ENCODE data around the gene TNFRSF14. TPM values are rescaled to one million over a fixed set of nuclear protein-coding genes. Genes with fewer than 3 reads are reported as not detected.

The TNFRSF14 gene
- 8.2 and 41.7 TPM in 2 replicates for total RNA-seq (ENCODE audit: low replicate concordance)

GRCh38 chr1:2556277-2556677, at the start of gene TNFRSF14:
TNFRSF14 (plus strand) TSS chr1:2556371; CDS start chr1:2556665, 294 bp downstream.

GRCh38 chr1:2525920-2526823, 30.0 kb upstream of the TNFRSF14 start, which contains the start of gene PANK4:
PANK4 (minus strand) TSS chr1:2526596; CDS start chr1:2526587, 9 bp downstream.

DNA sequence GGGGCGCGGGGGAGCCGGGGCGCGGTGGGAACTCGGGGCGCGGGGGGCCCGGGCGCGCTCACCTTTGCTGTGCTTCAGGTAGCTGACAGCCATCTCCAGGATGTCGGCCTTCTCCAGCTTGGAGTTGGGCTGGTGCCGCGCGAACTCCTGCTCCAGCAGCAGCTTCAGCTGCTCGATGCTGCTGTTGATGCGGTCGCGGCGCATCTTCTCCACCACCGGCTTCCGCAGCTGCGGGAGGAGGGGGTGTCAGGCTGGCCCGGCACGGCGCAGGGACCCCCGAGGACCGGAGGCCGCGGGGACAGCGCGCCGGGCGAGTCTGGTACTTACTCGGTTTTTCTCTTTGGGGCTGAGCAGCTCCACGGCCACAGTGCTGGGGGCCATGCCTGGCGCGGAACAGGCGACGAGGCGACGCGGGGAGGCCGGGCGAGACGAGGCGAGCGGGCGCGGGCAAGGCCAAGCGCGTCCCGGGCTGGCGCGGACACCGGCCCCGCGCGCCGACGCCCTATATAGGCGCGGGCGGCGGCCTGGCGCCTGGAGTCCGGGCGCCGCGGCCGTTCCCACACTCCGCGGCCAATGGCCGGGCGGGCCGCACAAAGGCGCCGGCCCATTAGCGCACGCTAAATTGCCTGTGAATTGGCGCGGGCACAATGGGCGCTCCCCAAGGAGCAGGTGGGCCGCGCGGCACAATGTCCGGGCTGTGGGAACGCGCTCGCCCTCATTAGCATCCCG, 26.2 kb upstream of the TNFRSF14 start, which contains the start of gene HES5:
TSS of gene HES5 (minus strand) at position 480 of the 729 bp plus-strand sequence. CDS start at position 381, 99 bp downstream.

DNA sequence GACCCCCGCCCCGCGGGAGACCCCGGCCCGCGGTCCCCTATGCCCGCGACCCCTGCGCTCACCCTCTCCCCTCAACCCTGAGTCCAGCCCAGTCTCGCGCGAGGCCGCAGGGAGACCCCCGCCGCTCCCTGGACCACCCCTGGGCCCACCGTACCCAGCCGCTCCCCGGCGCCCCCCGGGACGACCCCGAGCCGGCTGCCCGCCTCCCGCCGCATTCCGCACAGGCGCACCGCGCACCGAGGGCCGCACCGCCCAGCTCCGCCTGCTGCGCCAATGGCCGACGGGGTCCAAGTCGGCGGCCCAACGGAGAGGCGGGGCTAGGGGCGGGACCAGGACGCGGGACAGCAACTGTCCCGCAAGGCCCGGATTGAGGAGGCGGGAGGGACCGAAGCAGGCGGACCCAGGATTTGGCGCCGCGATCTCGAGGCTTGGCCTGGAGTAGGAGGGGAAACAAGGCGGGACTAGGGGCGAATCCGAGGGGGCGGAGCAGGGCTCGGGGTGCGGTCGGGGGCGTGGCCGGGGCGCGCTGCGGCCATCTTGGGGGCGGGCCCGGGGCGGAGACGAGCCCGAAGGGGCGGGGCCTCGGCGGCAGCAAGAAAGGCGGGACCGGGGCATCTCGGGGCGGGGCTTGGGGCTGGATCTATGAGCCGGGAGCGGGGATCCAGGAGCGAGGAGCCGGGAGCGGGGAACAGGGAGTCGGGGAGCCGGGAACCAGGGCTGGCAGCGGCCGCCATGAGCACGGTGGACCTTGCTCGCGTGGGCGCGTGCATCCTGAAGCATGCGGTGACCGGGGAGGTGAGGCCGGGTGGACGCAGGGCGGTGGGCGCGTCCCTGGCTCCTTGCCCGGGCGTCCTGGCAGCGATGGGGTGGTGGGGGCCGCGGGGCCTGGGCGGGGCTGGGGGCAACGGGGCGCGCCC, 30.2 kb downstream of the TNFRSF14 start, which contains the start of gene PRXL2B:
TSS of gene PRXL2B (plus strand) at position 624 of the 917 bp plus-strand sequence. CDS start at position 733, 109 bp downstream.

Other genes starting within 250 kb of the TNFRSF14 start
- gene MORN1, start 164.8 kb upstream of the TNFRSF14 start, total RNA-seq (ENCODE audit: low replicate concordance), result 7.5 and 15.1 TPM in 2 replicates
- 80.2 and 128 TPM in 2 replicates for gene RER1, start 164.5 kb upstream of the TNFRSF14 start, total RNA-seq (ENCODE audit: low replicate concordance)
- 24.5 and 32.2 TPM in 2 replicates for gene PEX10, start 143.8 kb upstream of the TNFRSF14 start, total RNA-seq (ENCODE audit: low replicate concordance)
- gene PLCH2, start 80.1 kb upstream of the TNFRSF14 start, total RNA-seq (ENCODE audit: low replicate concordance), result 0.08 TPM in 1 of 2 replicates, not detected in the other
- 12.5 and 16.0 TPM in 2 replicates for gene PANK4, start 29.8 kb upstream of the TNFRSF14 start, total RNA-seq (ENCODE audit: low replicate concordance)
- not detected in 2 replicates for gene HES5, start 26.1 kb upstream of the TNFRSF14 start, total RNA-seq (ENCODE audit: low replicate concordance)
- 4.9 and 6.6 TPM in 2 replicates for gene PRXL2B, start 30.4 kb downstream of the TNFRSF14 start, total RNA-seq (ENCODE audit: low replicate concordance)
- 0.60 TPM in 1 of 2 replicates, not detected in the other for gene MMEL1, start 76.6 kb downstream of the TNFRSF14 start, total RNA-seq (ENCODE audit: low replicate concordance)
- 0.08 and 0.12 TPM in 2 replicates for gene TTC34, start 245.3 kb downstream of the TNFRSF14 start, total RNA-seq (ENCODE audit: low replicate concordance)

Data from smooth muscle cell of the coronary artery (primary cell).